NCI-H2196 treated with DMSO at 0.1 percent for 48 hours (cell line): ENCODE data around the gene NMBR.
"Not testable (repeated sequence)": the region's sequence is repeated elsewhere in the genome, so short reads cannot be mapped to it uniquely, and the experiment has no call there.

Experiments used
- DNase-seq: peaks from one replicate; lab custom pipeline; 2025; ENCODE audit not compliant: unreplicated experiment; lab: John Stamatoyannopoulos, UW

NMBR gene

DNA sequence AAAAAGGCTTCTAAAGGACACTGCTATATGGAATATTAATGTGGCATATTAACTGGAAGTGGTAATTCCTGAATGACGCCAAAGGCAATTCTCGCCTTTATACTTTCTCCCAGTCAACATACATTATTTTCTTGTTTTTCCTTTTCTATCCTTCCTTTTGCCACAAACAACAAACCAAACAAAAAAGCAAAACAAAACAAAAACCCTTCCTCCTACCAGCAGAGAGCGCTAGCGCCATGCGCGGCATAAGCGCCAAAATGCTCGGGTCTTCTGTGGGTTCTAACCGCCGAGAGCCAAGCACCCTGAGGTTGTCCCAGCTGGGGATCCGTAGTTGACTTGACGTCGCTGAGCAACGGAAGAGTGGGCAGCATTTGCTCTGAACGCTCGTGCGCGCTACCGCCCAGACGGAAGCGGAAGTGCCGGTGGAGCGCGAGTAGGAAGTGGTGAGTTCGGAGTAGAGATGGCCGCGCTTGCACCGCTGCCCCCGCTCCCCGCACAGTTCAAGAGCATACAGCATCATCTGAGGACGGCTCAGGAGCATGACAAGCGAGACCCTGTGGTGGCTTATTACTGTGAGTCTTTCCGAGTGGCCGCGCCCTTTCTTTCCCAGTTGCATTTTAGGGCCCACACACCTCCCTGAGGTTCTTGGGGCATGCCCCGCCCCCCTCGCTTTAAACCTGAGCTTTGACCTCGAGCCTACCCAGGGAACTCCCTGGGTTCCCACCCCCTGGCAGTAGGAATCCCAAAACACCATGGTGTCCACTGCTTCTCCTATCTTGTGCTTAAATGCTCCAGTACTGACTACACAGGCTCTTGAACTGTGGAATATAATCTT, at the start of gene NMBR, which contains the start of gene VTA1:
TSS of gene NMBR (minus strand) at position 295 of the 835 bp plus-strand sequence. CDS start 58,464 bp downstream, outside the sequence.
TSS of gene VTA1 (plus strand) at position 436 of the 835 bp plus-strand sequence. CDS start at position 461, 25 bp downstream.
- peak; percentile 97 for DNase-seq

DNA sequence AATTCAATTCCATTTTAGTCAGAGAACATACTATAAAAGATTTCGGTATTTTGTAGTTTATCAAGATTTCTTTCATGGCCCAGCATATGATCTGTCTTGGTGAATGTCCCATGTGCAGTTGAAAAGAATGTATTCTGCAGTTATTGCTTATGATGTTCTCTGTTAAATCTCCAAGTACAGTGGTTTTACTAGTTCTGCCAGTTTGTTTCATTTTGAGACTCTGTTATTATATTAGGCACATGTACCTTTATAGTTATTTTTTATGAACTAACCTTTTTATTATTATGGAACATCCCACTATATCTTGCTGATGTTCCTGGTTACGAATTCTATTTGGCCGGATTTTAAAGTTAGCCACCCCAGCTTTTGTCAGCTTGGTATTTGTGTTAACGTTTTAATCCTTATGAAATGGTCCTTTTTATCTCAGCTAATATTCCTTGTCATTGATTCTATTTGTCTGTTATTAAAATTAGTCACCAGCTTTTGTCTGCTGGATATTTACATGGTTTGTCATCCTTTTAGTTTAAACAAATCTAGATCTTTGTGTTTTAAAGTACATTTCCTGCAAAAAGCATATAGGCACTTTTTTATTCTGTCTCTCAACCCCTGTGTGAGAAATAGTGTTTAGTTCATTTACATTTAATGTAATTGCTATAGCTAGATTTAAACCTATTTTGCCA, 49.1 kb upstream of the NMBR start:
- no peak for DNase-seq

GRCh38 chr6:142193621-142194020, 46.7 kb upstream of the NMBR start:
- DNase-seq: no peak

- no peak for DNase-seq
These were observed 45.4 kb upstream of the NMBR start for GRCh38 chr6:142192343-142192742.

DNA sequence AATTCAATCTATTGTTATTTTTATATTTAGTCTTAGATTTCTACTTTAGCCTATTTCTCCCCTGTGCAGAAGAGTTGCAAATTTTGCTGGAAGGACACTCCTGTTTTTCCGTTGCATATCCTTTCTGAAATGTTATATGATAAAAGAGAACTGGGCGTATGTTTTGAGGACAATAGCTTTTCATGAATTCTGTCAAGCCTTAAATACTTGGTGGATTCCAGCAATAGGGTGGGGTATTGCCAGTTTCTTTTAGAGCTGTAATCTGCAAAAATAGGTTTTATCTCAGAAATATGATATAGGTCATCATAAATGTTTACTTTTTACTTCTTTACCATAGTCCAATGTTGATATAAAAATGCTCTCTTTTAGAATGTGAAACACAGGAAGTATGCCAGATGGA, 42.1 kb upstream of the NMBR start:
- no peak for DNase-seq

- DNase-seq: not testable (repeated sequence)
These were observed 41.4 kb upstream of the NMBR start for GRCh38 chr6:142188341-142188740.

GRCh38 chr6:142187209-142187608, 40.3 kb upstream of the NMBR start:
- DNase-seq: no peak

GRCh38 chr6:142185641-142186040, 38.7 kb upstream of the NMBR start:
- no peak for DNase-seq

DNA sequence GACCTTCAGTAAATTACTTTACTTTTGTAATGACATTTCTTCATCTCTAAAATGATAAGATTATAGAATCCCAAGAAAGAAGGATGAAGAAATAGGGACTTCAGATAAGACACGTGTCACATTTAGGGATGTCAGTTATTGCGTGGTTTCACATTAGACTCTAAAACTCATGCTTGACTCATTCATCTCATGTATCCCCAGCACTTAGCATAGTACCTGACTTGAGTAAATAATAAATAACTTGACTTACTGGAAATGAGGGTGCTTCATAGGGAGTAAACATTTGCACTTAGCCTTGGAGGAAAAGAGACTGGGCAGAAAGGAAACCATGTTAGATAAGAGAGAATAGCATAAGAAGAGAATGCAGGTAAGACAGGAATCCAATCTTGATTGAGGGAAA, 37.4 kb upstream of the NMBR start:
- no peak for DNase-seq

DNA sequence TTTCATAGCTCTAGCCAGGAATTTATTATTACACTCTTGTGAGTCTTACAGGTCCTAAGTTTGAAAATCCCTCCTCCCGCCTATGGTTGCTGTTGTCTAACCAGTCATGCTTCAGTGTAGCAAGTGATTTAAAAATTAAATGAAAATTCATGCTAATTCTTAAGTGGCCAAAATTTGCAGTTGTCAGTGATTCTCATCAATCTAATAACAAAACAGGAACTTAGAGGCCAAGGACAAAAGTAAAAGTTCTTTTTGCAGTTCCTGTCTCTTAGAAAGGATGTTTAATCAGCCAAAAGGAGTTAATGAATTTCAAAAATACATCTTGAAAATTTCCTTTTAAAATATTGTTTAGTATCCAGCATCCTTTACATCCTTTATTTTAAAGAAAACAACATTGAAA, 36.4 kb upstream of the NMBR start:
- no peak for DNase-seq

GRCh38 chr6:142182004-142182403, 35.1 kb upstream of the NMBR start:
- no peak for DNase-seq

GRCh38 chr6:142178129-142178528, 31.2 kb upstream of the NMBR start:
- DNase-seq: no peak

- no peak for DNase-seq
These were observed 27.8 kb upstream of the NMBR start for GRCh38 chr6:142174703-142175102.

- DNase-seq: no peak
These were observed 27.1 kb upstream of the NMBR start for GRCh38 chr6:142173980-142174379.

GRCh38 chr6:142172758-142173157, 25.8 kb upstream of the NMBR start:
- DNase-seq: no peak

GRCh38 chr6:142171351-142171750, 24.4 kb upstream of the NMBR start:
- no peak for DNase-seq

- no peak for DNase-seq
These were observed 20.6 kb upstream of the NMBR start for GRCh38 chr6:142167486-142167885.

DNA sequence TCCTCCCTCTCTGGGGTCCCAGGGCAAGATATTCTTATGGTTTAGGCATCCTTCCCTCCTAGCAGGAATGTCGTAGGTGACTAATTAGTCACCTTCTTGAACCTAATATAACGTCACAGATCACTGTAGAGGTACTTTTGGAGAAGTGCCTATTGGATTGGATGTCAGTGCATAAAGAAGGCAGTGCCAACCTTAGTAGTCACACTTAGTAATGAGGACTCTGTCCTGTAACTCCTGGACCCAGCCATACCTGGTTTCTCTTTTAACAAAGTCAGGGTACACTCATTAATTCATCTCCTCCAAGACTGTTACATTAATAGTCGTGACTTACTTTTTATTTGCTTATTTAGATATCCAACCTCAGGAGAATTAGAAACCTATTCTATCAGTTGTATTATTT, 20.1 kb upstream of the NMBR start:
- no peak for DNase-seq

- no peak for DNase-seq
These were observed 18.3 kb upstream of the NMBR start for GRCh38 chr6:142165227-142165626.

- DNase-seq: no peak
These were observed 15.9 kb upstream of the NMBR start for GRCh38 chr6:142162780-142163179.

GRCh38 chr6:142156758-142157068, 9.8 kb upstream of the NMBR start:
- not testable (repeated sequence) for DNase-seq
